ENCODE data around the gene ITPKC. TPM values are rescaled to one million over a fixed set of nuclear protein-coding genes. Genes with fewer than 3 reads are reported as not detected.

The ITPKC gene
- polyA plus RNA-seq, 1 of the 3 experiments (the other 2 are of a cell fraction) = 6.3 TPM

GRCh38 chr19:40702337-40703012 lies 14.4 kb upstream of the ITPKC start:
- WGBS (ENCODE audit: low lambda C conversion rate) = 85% methylated on average over 13 of the region's 18 CpGs
- Histone ChIP-seq H3K36me3 (replicated peaks in 1 of 2; ENCODE audit: control insufficient read depth in 1 of 2, insufficient read depth in 2 of 2, low read length in 1 of 2) (peaks cover 34 to 40% of the 10 kb centered on the region in 2 experiments), H3K4me2 (no peak overlapping the region), H3K27me3 (ENCODE audit: insufficient read depth) (no peaks in the 10 kb centered on the region), H3K9me2 (no peaks in the 10 kb centered on the region), H3K9ac (no peak overlapping the region), H3F3A (replicated peaks; ENCODE audit: insufficient read depth) (no peaks in the 10 kb centered on the region), H3K9me3 (no peaks in the 10 kb centered on the region), H3K4me1 (ENCODE audit: control insufficient read depth in 1 of 2, insufficient read depth in 2 of 2, low read depth in 1 of 2, low read length in 1 of 2) (no peaks in the 10 kb centered on the region), H3K79me2 (ENCODE audit: insufficient read depth) (no peaks in the 10 kb centered on the region), H3K4me3 (ENCODE audit: low read depth in 2 of 2, low read length in 1 of 2) (no peak overlapping the region), H3K27ac (ENCODE audit: low read depth in 2 of 2, low read length in 1 of 2) (no peak overlapping the region), H2AFZ (ENCODE audit: low read depth) (no peak overlapping the region), H4K20me1 (ENCODE audit: insufficient read depth) (no peaks in the 10 kb centered on the region)
- TF ChIP-seq MXI1 (IDR thresholded peaks at IDR 0.05; ENCODE audit: low read depth, low read length) = no peak
- TF ChIP-seq IRF3 (IDR thresholded peaks at IDR 0.05; ENCODE audit: low read depth, low read length) = no peak
- no peak for TF ChIP-seq NFIC (IDR thresholded peaks at IDR 0.05; ENCODE audit: borderline replicate concordance)
- no peak for TF ChIP-seq CHD2 (IDR thresholded peaks at IDR 0.05; ENCODE audit: low read length, partially characterized antibody)
- TF ChIP-seq RCOR1 (IDR thresholded peaks at IDR 0.05; ENCODE audit: low read length) = no peak
- TF ChIP-seq EP300 (IDR thresholded peaks at IDR 0.05; ENCODE audit: borderline replicate concordance in 1 of 2, low read depth in 1 of 2, low read length in 1 of 2) = no peak
- ChIA-PET POLR2A (no interaction called here), CTCF (interaction anchor here (1.2 kb wide), 1 partner anchor 39 kb away, joined by 3 read pairs; no protein-coding TSS in a partner anchor)
- DNase-seq = no peak

GRCh38 chr19:40703029-40703755 lies 13.7 kb upstream of the ITPKC start:
- H3K27ac ChIP-seq (ENCODE audit: low read depth in 2 of 2, low read length in 1 of 2) = no peak overlapping the region
- no peaks in the 10 kb centered on the region for H3K9me2 ChIP-seq
- H3K9me3 ChIP-seq = no peaks in the 10 kb centered on the region
- no peak for TF ChIP-seq EZH2phosphoT487 (IDR thresholded peaks at IDR 0.05; ENCODE audit: borderline replicate concordance, low read depth)
- TF ChIP-seq FOXM1 (IDR thresholded peaks at IDR 0.05; ENCODE audit: low read depth) = no peak
- no peak for TF ChIP-seq JUND (IDR thresholded peaks at IDR 0.05)
- TF ChIP-seq MAX (IDR thresholded peaks at IDR 0.05; ENCODE audit: low read depth) = no peak
- no peak for TF ChIP-seq FOXJ3 (CRISPR knock-in tag; IDR thresholded peaks at IDR 0.05)
- TF ChIP-seq IRF3 (IDR thresholded peaks at IDR 0.05; ENCODE audit: low read depth, low read length) = no peak
- no peak for TF ChIP-seq RAD21 (IDR thresholded peaks at IDR 0.05; ENCODE audit: low read length)
- no peak for TF ChIP-seq TCF12 (IDR thresholded peaks at IDR 0.05)
- TF ChIP-seq SIN3A (IDR thresholded peaks at IDR 0.05; ENCODE audit: borderline replicate concordance, low read depth, low read length) = no peak
- H4K20me1 ChIP-seq (ENCODE audit: insufficient read depth) = no peaks in the 10 kb centered on the region
- no peaks in the 10 kb centered on the region for H3K79me2 ChIP-seq (ENCODE audit: insufficient read depth)
- no peak for DNase-seq
- H3K27me3 ChIP-seq (ENCODE audit: insufficient read depth) = no peaks in the 10 kb centered on the region
- 91% methylated on average over 24 of the region's 24 CpGs for WGBS (ENCODE audit: low lambda C conversion rate)
- H3F3A ChIP-seq (replicated peaks; ENCODE audit: insufficient read depth) = no peaks in the 10 kb centered on the region
- ChIA-PET POLR2A (no interaction called here), CTCF (interaction anchor here (1.2 to 1.4 kb wide), 3 partner anchors 22 to 40 kb away, joined by 3 to 4 read pairs (median 3); no protein-coding TSS in a partner anchor)
- H2AFZ ChIP-seq (ENCODE audit: low read depth) = no peak overlapping the region
- no peak overlapping the region for H3K4me2 ChIP-seq
- peaks cover 34 to 44% of the 10 kb centered on the region in 2 experiments for H3K36me3 ChIP-seq (replicated peaks in 1 of 2; ENCODE audit: control insufficient read depth in 1 of 2, insufficient read depth in 2 of 2, low read length in 1 of 2)
- no peak overlapping the region for H3K4me3 ChIP-seq (ENCODE audit: low read depth in 2 of 2, low read length in 1 of 2)
- H3K9ac ChIP-seq = no peak overlapping the region
- H3K4me1 ChIP-seq (ENCODE audit: control insufficient read depth in 1 of 2, insufficient read depth in 2 of 2, low read depth in 1 of 2, low read length in 1 of 2) = no peaks in the 10 kb centered on the region

Measured in SK-N-SH (cell line).